ENCODE data around the gene CANT1.

CANT1 gene

GRCh38 chr17:79009397-79010303, at the start of gene CANT1:
Gene CANT1 (minus strand): TSS chr17:79009764. CDS start chr17:78997622, 12,142 bp downstream.
- DNase-seq, result peak; percentile 92
- in situ Hi-C loops (cut with MboI; ENCODE audit: low pct_unique_long_range_greater_than_20kb, low sequenced_read_pairs), result no loop called here

- in situ Hi-C loops (cut with MboI; ENCODE audit: low pct_unique_long_range_greater_than_20kb, low sequenced_read_pairs), result no loop called here
- peak; percentile 28 for DNase-seq
Observed at GRCh38 chr17:79057737-79058385, 48.3 kb upstream of the CANT1 start.

- in situ Hi-C loops (cut with MboI; ENCODE audit: low pct_unique_long_range_greater_than_20kb, low sequenced_read_pairs), result no loop called here
- no peak for DNase-seq
Observed at GRCh38 chr17:79055197-79055596, 45.6 kb upstream of the CANT1 start.

- no peak for DNase-seq
- in situ Hi-C loops (cut with MboI; ENCODE audit: low pct_unique_long_range_greater_than_20kb, low sequenced_read_pairs), result no loop called here
Observed at GRCh38 chr17:79054200-79054960, 44.8 kb upstream of the CANT1 start.

GRCh38 chr17:79053251-79053925, 43.8 kb upstream of the CANT1 start:
- in situ Hi-C loops (cut with MboI; ENCODE audit: low pct_unique_long_range_greater_than_20kb, low sequenced_read_pairs), result no loop called here
- no peak for DNase-seq

- in situ Hi-C loops (cut with MboI; ENCODE audit: low pct_unique_long_range_greater_than_20kb, low sequenced_read_pairs), result no loop called here
- DNase-seq, result no peak
Observed at GRCh38 chr17:79052131-79052530, 42.6 kb upstream of the CANT1 start.

GRCh38 chr17:79051306-79051705, 41.7 kb upstream of the CANT1 start:
- in situ Hi-C loops (cut with MboI; ENCODE audit: low pct_unique_long_range_greater_than_20kb, low sequenced_read_pairs), result no loop called here
- no peak for DNase-seq

GRCh38 chr17:79050551-79050950, 41.0 kb upstream of the CANT1 start:
- in situ Hi-C loops (cut with MboI; ENCODE audit: low pct_unique_long_range_greater_than_20kb, low sequenced_read_pairs), result no loop called here
- DNase-seq, result no peak

GRCh38 chr17:79049821-79050220, 40.3 kb upstream of the CANT1 start:
- in situ Hi-C loops (cut with MboI; ENCODE audit: low pct_unique_long_range_greater_than_20kb, low sequenced_read_pairs), result no loop called here
- no peak for DNase-seq

- in situ Hi-C loops (cut with MboI; ENCODE audit: low pct_unique_long_range_greater_than_20kb, low sequenced_read_pairs), result no loop called here
Observed at GRCh38 chr17:79048826-79049755, 39.5 kb upstream of the CANT1 start.

GRCh38 chr17:79047923-79048825, 38.6 kb upstream of the CANT1 start:
- in situ Hi-C loops (cut with MboI; ENCODE audit: low pct_unique_long_range_greater_than_20kb, low sequenced_read_pairs), result no loop called here
- no peak for DNase-seq

More at GRCh38 chr17:79048826-79049755, 39.5 kb upstream of the CANT1 start:
- no peak for DNase-seq

GRCh38 chr17:79047291-79047920, 37.8 kb upstream of the CANT1 start:
- in situ Hi-C loops (cut with MboI; ENCODE audit: low pct_unique_long_range_greater_than_20kb, low sequenced_read_pairs), result no loop called here
- DNase-seq, result no peak

GRCh38 chr17:79046916-79047280, 37.3 kb upstream of the CANT1 start:
- in situ Hi-C loops (cut with MboI; ENCODE audit: low pct_unique_long_range_greater_than_20kb, low sequenced_read_pairs), result no loop called here

GRCh38 chr17:79046197-79046915, 36.8 kb upstream of the CANT1 start:
- in situ Hi-C loops (cut with MboI; ENCODE audit: low pct_unique_long_range_greater_than_20kb, low sequenced_read_pairs), result no loop called here
- no peak for DNase-seq

More at GRCh38 chr17:79046916-79047280, 37.3 kb upstream of the CANT1 start:
- DNase-seq, result no peak

GRCh38 chr17:79045842-79046196, 36.3 kb upstream of the CANT1 start:
- in situ Hi-C loops (cut with MboI; ENCODE audit: low pct_unique_long_range_greater_than_20kb, low sequenced_read_pairs), result no loop called here
- DNase-seq, result peak; percentile 82

- no peak for DNase-seq
- in situ Hi-C loops (cut with MboI; ENCODE audit: low pct_unique_long_range_greater_than_20kb, low sequenced_read_pairs), result no loop called here
Observed at GRCh38 chr17:79045001-79045729, 35.6 kb upstream of the CANT1 start.
